B cell (primary cell): ENCODE measurements around the gene SLC6A12.

ENCODE experiments used
- CTCF ChIP-seq: fragments of 200-600 bp; IDR thresholded peaks from one replicate; pipeline ENCODE4 v1.8.0; 2022; ENCODE audit warnings: antibody characterized with exemption, mild to moderate bottlenecking
- EZH2 ChIP-seq: IDR thresholded peaks from 2 replicates; pipeline ENCODE4 v1.6.1; 2012; ENCODE audit warnings: borderline replicate concordance, low read depth, mild to moderate bottlenecking, moderate library complexity, low read length; ENCODE audit not compliant: insufficient read depth, poor library complexity, severe bottlenecking

GRCh38 chr12:175759-176158 is 38.2 kb downstream of the SLC6A12 start:
- TF ChIP-seq CTCF (no peak), EZH2 (no peak)
